HCT116 (cell line): ENCODE measurements around the gene AMBRA1. TPM values are rescaled to one million over a fixed set of nuclear protein-coding genes. Genes with fewer than 3 reads are reported as not detected.

ENCODE experiments used
- ATAC-seq: fragments of 200-7000 bp; cut with Tn5 transposase; 2 replicates; pipeline ENCODE4 v1.9.1; 2020; ENCODE audit warnings: mild to moderate bottlenecking, moderate library complexity
- BruUV-seq: library from RNA; stranded (reverse); fragments of 400-500 nt; replicated peaks from 2 replicates; lab custom pipeline; 2021; lab: Mats Ljungman, UMichigan
- CTCF ChIA-PET: fragments of 300-600 bp; sonication (Branson Sonifier 250); formaldehyde crosslinking; loops from one replicate; lab custom pipeline; 2021; ENCODE audit warnings: antibody characterized with exemption; lab: Charles Lee
- POLR2A ChIA-PET: fragments of 300-600, 350-600 bp; sonication (Branson Sonifier 250); formaldehyde crosslinking; loops from one replicate; lab custom pipeline; 2021; ENCODE audit warnings: antibody characterized with exemption; lab: Charles Lee
- RAD21 ChIA-PET, 2 experiments: fragments of 300-600 bp; sonication (Branson Sonifier 250); formaldehyde crosslinking; loops; one replicate each; lab custom pipeline; 2023; ENCODE audit warnings: low total read pairs in 2 of 2; ENCODE audit not compliant: uncharacterized antibody in 2 of 2, unreplicated experiment in 2 of 2, low non-redundant PET in 1 of 2; lab: Charles Lee
- DNase-seq: peaks from one replicate; pipeline ENCODE4 v3.0.0-alpha.2; 2010; ENCODE audit warnings: low read depth, low spot score
- H2AFZ ChIP-seq: fragments of 200-600 bp; shearing (Covaris generic), sonication (generic); 2 replicates; pipeline ENCODE4 v1.6.1; 2017; ENCODE audit warnings: low read depth, mixed run types, mixed read lengths, antibody characterized with exemption, low read length; ENCODE audit not compliant: poor library complexity, severe bottlenecking
- H3K27ac ChIP-seq: 2 replicates; pipeline ENCODE4 v1.5.1; 2012; ENCODE audit warnings: low read depth, low read length
- H3K27me3 ChIP-seq: fragments of 200-600 bp; sonication (generic); 2 replicates; pipeline ENCODE4 v1.6.1; 2016; ENCODE audit warnings: mixed run types, low read length, mixed read lengths; ENCODE audit not compliant: insufficient read depth
- H3K36me3 ChIP-seq, 2 experiments: fragments of 200-500 bp in 1 of 2; fragments of 200-600 bp in 1 of 2; sonication (Bioruptor generic) in 1 of 2; sonication (generic) in 1 of 2; 2 replicates each; pipeline versions ENCODE4 v1.5.1 to v1.6.1; 2014 to 2016; ENCODE audit warnings: low read length in 2 of 2, inconsistent platforms in 1 of 2, mixed read lengths in 1 of 2, mixed run types in 1 of 2; ENCODE audit not compliant: insufficient read depth in 2 of 2, control insufficient read depth in 1 of 2
- H3K4me1 ChIP-seq, 2 experiments: fragments of 200-600 bp in 1 of 2; sonication (generic) in 1 of 2; 2 replicates each; pipeline versions ENCODE4 v1.5.1 to v1.6.1; 2012 to 2017; ENCODE audit warnings: low read length in 2 of 2, inconsistent platforms in 1 of 2, mild to moderate bottlenecking in 1 of 2, mixed read lengths in 1 of 2, mixed run types in 1 of 2, moderate library complexity in 1 of 2; ENCODE audit not compliant: insufficient read depth in 2 of 2, control insufficient read depth in 1 of 2
- H3K4me2 ChIP-seq: fragments of 200-600 bp; sonication (generic); 2 replicates; pipeline ENCODE4 v1.6.1; 2017; ENCODE audit warnings: mixed run types, low read length, mixed read lengths
- H3K4me3 ChIP-seq, 2 experiments: fragments of 200-600 bp in 1 of 2; sonication (generic) in 1 of 2; replicated peaks in 1 of 2; 2 replicates each; pipeline ENCODE4 v1.5.1; 2011 to 2016; ENCODE audit warnings: low read length in 2 of 2, control low read depth in 1 of 2, low read depth in 1 of 2, mild to moderate bottlenecking in 1 of 2, mixed read lengths in 1 of 2, mixed run types in 1 of 2
- H3K79me2 ChIP-seq: fragments of 200-600 bp; sonication (generic); 2 replicates; pipeline ENCODE4 v1.6.1; 2017; ENCODE audit warnings: mild to moderate bottlenecking, mixed run types, low read length, moderate library complexity, mixed read lengths; ENCODE audit not compliant: insufficient read depth
- H3K9ac ChIP-seq: fragments of 200-600 bp; sonication (generic); 2 replicates; pipeline ENCODE4 v1.6.1; 2016; ENCODE audit warnings: low read length, mixed read lengths
- H3K9me2 ChIP-seq: fragments of 200-600 bp; sonication (generic), shearing (Covaris generic); 2 replicates; pipeline ENCODE4 v1.6.1; 2017; ENCODE audit warnings: mixed run types, mild to moderate bottlenecking, moderate library complexity; ENCODE audit not compliant: insufficient read depth
- H3K9me3 ChIP-seq, 2 experiments: fragments of 200-500 bp in 1 of 2; fragments of 200-600 bp in 1 of 2; sonication (Bioruptor generic) in 1 of 2; sonication (generic) in 1 of 2; 2 replicates each; pipeline ENCODE4 v1.6.1; 2014 to 2017; ENCODE audit warnings: low read length in 2 of 2, mixed read lengths in 2 of 2, inconsistent platforms in 1 of 2, low read depth in 1 of 2, mild to moderate bottlenecking in 1 of 2, mixed run types in 1 of 2, moderate library complexity in 1 of 2; ENCODE audit not compliant: control insufficient read depth in 1 of 2, insufficient read depth in 1 of 2
- H4K20me1 ChIP-seq: fragments of 200-600 bp; sonication (generic), shearing (Covaris generic); 2 replicates; pipeline ENCODE4 v1.6.1; 2017; ENCODE audit warnings: mixed run types, mild to moderate bottlenecking, moderate library complexity; ENCODE audit not compliant: insufficient read depth
- CBX3 ChIP-seq: IDR thresholded peaks from 2 replicates; pipeline ENCODE4 v1.6.1; 2012; ENCODE audit warnings: low read depth
- EGR1 ChIP-seq: IDR thresholded peaks from 2 replicates; pipeline ENCODE4 v1.6.1; 2012; ENCODE audit warnings: low read depth
- EZH2 ChIP-seq: fragments of 200-600 bp; sonication (generic); IDR thresholded peaks from 2 replicates; pipeline ENCODE4 v1.6.1; 2017; ENCODE audit warnings: antibody characterized with exemption, mixed run types
- EZH2phosphoT487 ChIP-seq: fragments of 200-600 bp; IDR thresholded peaks from 2 replicates; pipeline ENCODE4 v1.6.1; 2018; ENCODE audit warnings: antibody characterized with exemption, borderline replicate concordance
- FOSL1 ChIP-seq: IDR thresholded peaks from 2 replicates; pipeline ENCODE4 v1.6.1; 2012; ENCODE audit warnings: low read depth
- POLR2A ChIP-seq: IDR thresholded peaks from 2 replicates; pipeline ENCODE4 v1.7.0; 2011; ENCODE audit warnings: borderline replicate concordance; ENCODE audit not compliant: insufficient read depth, insufficient read length; ENCODE audit errors: extremely low read depth
- RAD21 ChIP-seq: IDR thresholded peaks from 2 replicates; pipeline ENCODE4 v1.6.1; 2012; ENCODE audit warnings: low read depth, mild to moderate bottlenecking
- SIN3A ChIP-seq: IDR thresholded peaks from 2 replicates; pipeline ENCODE4 v1.6.1; 2012; ENCODE audit warnings: low read depth
- SP1 ChIP-seq: IDR thresholded peaks from 2 replicates; pipeline ENCODE4 v1.6.1; 2012; ENCODE audit warnings: low read depth
- SRF ChIP-seq: IDR thresholded peaks from 2 replicates; pipeline ENCODE4 v1.6.1; 2012; ENCODE audit warnings: low read depth
- TCF7L2 ChIP-seq: IDR thresholded peaks from 2 replicates; pipeline ENCODE4 v1.7.0; 2011; ENCODE audit warnings: borderline replicate concordance, inconsistent platforms; ENCODE audit not compliant: insufficient read depth, insufficient read length; ENCODE audit errors: extremely low read depth
- YY1 ChIP-seq: IDR thresholded peaks from 2 replicates; pipeline ENCODE4 v1.6.1; 2011; ENCODE audit warnings: low read length, low read depth, moderate library complexity, mild to moderate bottlenecking; ENCODE audit not compliant: insufficient replicate concordance; ENCODE audit errors: extremely low read depth
- ZNF274 ChIP-seq: fragments of 200-500 bp; sonication (Bioruptor generic); IDR thresholded peaks from 2 replicates; pipeline ENCODE4 v1.6.1; 2014; ENCODE audit warnings: mild to moderate bottlenecking, low read depth, low read length, inconsistent platforms
- intact Hi-C: fragments of 100-400 bp; cut with micrococcal nuclease; formaldehyde crosslinking; loops from 2 replicates; pipeline ENCODE4 v1.10.0; 2022
- total RNA-seq: library from RNA; stranded (reverse); gene quantifications from one replicate; pipeline ENCODE4 v1.2.1, GENCODE V29; 2021; ENCODE audit not compliant: unreplicated experiment
- TF ChIP-seq, protein P1 (sequence below): IDR thresholded peaks from 2 replicates; pipeline ENCODE4 v1.6.1; 2012; ENCODE audit warnings: low read depth
- TF ChIP-seq, protein P2 (sequence below): IDR thresholded peaks from 2 replicates; pipeline ENCODE4 v1.6.1; 2012
- TF ChIP-seq, protein P3 (sequence below): IDR thresholded peaks from 2 replicates; pipeline ENCODE4 v1.6.1; 2011; ENCODE audit warnings: mild to moderate bottlenecking, low read length, moderate library complexity; ENCODE audit not compliant: insufficient replicate concordance; ENCODE audit errors: extremely low read depth

Gene AMBRA1
- total RNA-seq, 1 experiment from 2014 or later = 22.7 TPM

DNA sequence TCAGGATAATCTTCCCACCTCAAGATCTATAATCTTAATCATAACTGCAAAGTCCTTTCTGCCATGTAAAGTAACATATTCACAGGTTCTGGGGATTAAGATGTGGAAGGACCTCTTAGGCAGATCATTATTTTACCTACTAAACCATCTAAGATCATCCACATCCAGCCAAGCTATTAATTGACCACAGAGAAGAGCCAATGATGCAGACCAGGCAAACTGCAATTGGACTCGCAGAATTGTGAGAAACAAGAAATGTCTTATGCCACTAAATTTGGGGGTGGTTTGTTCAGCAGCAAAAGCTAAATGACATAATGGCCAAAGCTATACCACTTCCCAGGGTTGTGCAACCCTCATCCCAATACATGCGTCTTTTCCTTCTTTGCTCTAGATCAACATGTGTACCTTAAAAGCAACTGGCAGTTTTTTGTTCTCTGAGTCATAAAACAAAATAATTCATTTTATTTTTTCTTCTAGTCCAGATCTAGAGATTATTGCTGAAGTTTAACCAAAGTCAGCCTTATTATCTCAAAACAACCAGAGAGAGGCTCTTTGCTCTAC lies 113.6 kb downstream of the AMBRA1 start (continued):
- TF ChIP-seq, protein P1, sequence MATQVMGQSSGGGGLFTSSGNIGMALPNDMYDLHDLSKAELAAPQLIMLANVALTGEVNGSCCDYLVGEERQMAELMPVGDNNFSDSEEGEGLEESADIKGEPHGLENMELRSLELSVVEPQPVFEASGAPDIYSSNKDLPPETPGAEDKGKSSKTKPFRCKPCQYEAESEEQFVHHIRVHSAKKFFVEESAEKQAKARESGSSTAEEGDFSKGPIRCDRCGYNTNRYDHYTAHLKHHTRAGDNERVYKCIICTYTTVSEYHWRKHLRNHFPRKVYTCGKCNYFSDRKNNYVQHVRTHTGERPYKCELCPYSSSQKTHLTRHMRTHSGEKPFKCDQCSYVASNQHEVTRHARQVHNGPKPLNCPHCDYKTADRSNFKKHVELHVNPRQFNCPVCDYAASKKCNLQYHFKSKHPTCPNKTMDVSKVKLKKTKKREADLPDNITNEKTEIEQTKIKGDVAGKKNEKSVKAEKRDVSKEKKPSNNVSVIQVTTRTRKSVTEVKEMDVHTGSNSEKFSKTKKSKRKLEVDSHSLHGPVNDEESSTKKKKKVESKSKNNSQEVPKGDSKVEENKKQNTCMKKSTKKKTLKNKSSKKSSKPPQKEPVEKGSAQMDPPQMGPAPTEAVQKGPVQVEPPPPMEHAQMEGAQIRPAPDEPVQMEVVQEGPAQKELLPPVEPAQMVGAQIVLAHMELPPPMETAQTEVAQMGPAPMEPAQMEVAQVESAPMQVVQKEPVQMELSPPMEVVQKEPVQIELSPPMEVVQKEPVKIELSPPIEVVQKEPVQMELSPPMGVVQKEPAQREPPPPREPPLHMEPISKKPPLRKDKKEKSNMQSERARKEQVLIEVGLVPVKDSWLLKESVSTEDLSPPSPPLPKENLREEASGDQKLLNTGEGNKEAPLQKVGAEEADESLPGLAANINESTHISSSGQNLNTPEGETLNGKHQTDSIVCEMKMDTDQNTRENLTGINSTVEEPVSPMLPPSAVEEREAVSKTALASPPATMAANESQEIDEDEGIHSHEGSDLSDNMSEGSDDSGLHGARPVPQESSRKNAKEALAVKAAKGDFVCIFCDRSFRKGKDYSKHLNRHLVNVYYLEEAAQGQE = no peak
- TF ChIP-seq POLR2A = no peak
- TF ChIP-seq SRF = no peak
- no peak for TF ChIP-seq EZH2phosphoT487
- no peak for TF ChIP-seq SIN3A
- no peak for TF ChIP-seq ZNF274
- TF ChIP-seq, protein P2, sequence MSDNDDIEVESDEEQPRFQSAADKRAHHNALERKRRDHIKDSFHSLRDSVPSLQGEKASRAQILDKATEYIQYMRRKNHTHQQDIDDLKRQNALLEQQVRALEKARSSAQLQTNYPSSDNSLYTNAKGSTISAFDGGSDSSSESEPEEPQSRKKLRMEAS = no peak
- no peak for TF ChIP-seq EGR1
- no peak for TF ChIP-seq CBX3
- TF ChIP-seq SP1 = no peak

DNA sequence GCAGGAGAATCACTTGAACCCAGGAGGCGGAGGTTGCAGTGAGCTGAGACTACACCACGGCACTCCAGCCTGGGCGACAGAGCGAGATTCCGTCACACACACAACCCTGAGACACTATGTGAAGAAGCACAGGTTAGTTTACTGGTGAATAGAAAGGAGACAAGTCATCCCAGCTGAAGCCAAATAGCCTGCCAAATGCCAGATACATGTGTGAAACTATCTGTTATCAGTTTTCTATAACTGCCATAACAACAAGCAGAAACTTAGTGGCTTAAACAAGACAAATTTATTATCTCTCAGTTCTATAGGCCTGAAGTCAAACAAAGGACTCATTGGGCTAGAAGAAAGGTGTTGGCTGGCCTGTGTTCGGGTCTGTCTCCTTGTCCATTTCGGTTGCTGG lies 114.2 kb downstream of the AMBRA1 start:
- no TSS peak for BruUV-seq
- intact Hi-C loops = no loop called here

More for the DNA sequence above, 114.2 kb downstream of the AMBRA1 start:
- ChIA-PET CTCF (interaction anchor here (1.3 to 1.7 kb wide), 2 partner anchors 10 to 19 kb away, joined by 3 to 5 read pairs; no protein-coding TSS in a partner anchor), POLR2A (interaction anchor here (1.0 kb wide), 1 partner anchor 10 kb away, joined by 3 read pairs; no protein-coding TSS in a partner anchor), RAD21 (no interaction called here)
- Histone ChIP-seq H3K4me2 (no peak overlapping the region), H3K79me2 (no peaks in the 10 kb centered on the region; the same call in 1 of the 2 replicates), H3K4me3 (no peak overlapping the region), H3K36me3 (no peaks in the 10 kb centered on the region), H3K9me2 (no peaks in the 10 kb centered on the region), H4K20me1 (no peaks in the 10 kb centered on the region), H2AFZ (no peak overlapping the region), H3K9me3 (no peaks in the 10 kb centered on the region), H3K27me3 (no peaks in the 10 kb centered on the region), H3K4me1 (peaks cover 0 to 12% of the 10 kb centered on the region in 2 experiments; a peak in 2 of 4 replicates), H3K9ac (no peak overlapping the region), H3K27ac (no peak overlapping the region)
- ATAC-seq (no peak), DNase-seq (no peak)
- no peak for TF ChIP-seq EZH2phosphoT487
- TF ChIP-seq EZH2 = no peak
- TF ChIP-seq, protein P3, sequence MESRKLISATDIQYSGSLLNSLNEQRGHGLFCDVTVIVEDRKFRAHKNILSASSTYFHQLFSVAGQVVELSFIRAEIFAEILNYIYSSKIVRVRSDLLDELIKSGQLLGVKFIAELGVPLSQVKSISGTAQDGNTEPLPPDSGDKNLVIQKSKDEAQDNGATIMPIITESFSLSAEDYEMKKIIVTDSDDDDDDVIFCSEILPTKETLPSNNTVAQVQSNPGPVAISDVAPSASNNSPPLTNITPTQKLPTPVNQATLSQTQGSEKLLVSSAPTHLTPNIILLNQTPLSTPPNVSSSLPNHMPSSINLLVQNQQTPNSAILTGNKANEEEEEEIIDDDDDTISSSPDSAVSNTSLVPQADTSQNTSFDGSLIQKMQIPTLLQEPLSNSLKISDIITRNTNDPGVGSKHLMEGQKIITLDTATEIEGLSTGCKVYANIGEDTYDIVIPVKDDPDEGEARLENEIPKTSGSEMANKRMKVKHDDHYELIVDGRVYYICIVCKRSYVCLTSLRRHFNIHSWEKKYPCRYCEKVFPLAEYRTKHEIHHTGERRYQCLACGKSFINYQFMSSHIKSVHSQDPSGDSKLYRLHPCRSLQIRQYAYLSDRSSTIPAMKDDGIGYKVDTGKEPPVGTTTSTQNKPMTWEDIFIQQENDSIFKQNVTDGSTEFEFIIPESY = no peak
- no peak for TF ChIP-seq CBX3
- TF ChIP-seq TCF7L2 = no peak
- no peak for TF ChIP-seq RAD21
- TF ChIP-seq YY1 = no peak
- TF ChIP-seq FOSL1 = no peak
- no peak for TF ChIP-seq ZNF274
